Transverse colon (tissue), 4 donors: ENCODE data around the gene ARNT2.

Source experiments
- CTCF ChIP-seq, 5 experiments: fragments of 200-600 bp in 3 of 5; fragments of 450-650 bp in 2 of 5; sonication (generic) in 3 of 5; IDR thresholded peaks; 1 replicate in 2 of 5; 2 replicates in 3 of 5; pipeline ENCODE4 v1.5.1; 2016 to 2017; ENCODE audit warnings: antibody characterized with exemption in 5 of 5, inconsistent platforms in 3 of 5, mild to moderate bottlenecking in 2 of 5, moderate library complexity in 1 of 5
- EP300 ChIP-seq: sonication (generic); formaldehyde crosslinking; IDR thresholded peaks from one replicate; pipeline ENCODE4 v1.6.1; 2017; ENCODE audit warnings: antibody characterized with exemption, low read depth
- POLR2A ChIP-seq: fragments of 450-650 bp; IDR thresholded peaks from one replicate; pipeline ENCODE4 v1.6.1; 2016; ENCODE audit warnings: antibody characterized with exemption, mild to moderate bottlenecking, moderate library complexity
- POLR2AphosphoS5 ChIP-seq, 3 donors: sonication (generic); formaldehyde crosslinking; IDR thresholded peaks; one replicate each; pipeline ENCODE4 v1.6.1; 2016; ENCODE audit warnings: antibody characterized with exemption in 3 of 3

GRCh38 chr15:80615361-80615736 is 211.2 kb downstream of the ARNT2 start:
- TF ChIP-seq POLR2A: no peak
- no peak for TF ChIP-seq CTCF (IDR thresholded peaks at IDR 0.05)
- no peak for TF ChIP-seq POLR2AphosphoS5 (IDR thresholded peaks at IDR 0.05)
- no peak for TF ChIP-seq EP300
